ENCODE measurements around the gene AP2A2. TPM values are rescaled to one million over a fixed set of nuclear protein-coding genes. Genes with fewer than 3 reads are reported as not detected.

AP2A2 gene
- total RNA-seq, 4 donors from 2014 or later: 33.6 to 76.6 (median 46.4) TPM

GRCh38 chr11:1030556-1030955, 104.9 kb downstream of the AP2A2 start:
- intact Hi-C loops (cut with DNase I; ENCODE audit: low total_unique reads): no loop called here
- H3K4me3 ChIP-seq (ENCODE audit: low read depth, poor library complexity, severe bottlenecking): no peak overlapping the region
- DNase-seq (ENCODE audit: low spot score in 2 of 2): no peak
- TF ChIP-seq CTCF (IDR thresholded peaks at IDR 0.05) (no peak), POLR2A (IDR thresholded peaks at IDR 0.05) (no peak)
- WGBS, 2 donors: 65 to 77% methylated on average over 3 to 19 of the region's 20 CpGs

- TF ChIP-seq CTCF (IDR thresholded peaks at IDR 0.05) (no peak), POLR2A (IDR thresholded peaks at IDR 0.05) (no peak)
- intact Hi-C loops (cut with DNase I; ENCODE audit: low total_unique reads): no loop called here
- no peak for DNase-seq (ENCODE audit: low spot score in 2 of 2)
- WGBS, 2 donors: 75 to 77% methylated on average over 25 to 26 of the region's 30 CpGs
- H3K4me3 ChIP-seq (ENCODE audit: low read depth, poor library complexity, severe bottlenecking): no peak overlapping the region
Observed at GRCh38 chr11:1031121-1031899, 105.6 kb downstream of the AP2A2 start.

GRCh38 chr11:1032310-1032891, 106.7 kb downstream of the AP2A2 start:
- WGBS, 2 donors: 93% methylated on average over 12 of the region's 12 CpGs
- no peak overlapping the region for H3K4me3 ChIP-seq (ENCODE audit: low read depth, poor library complexity, severe bottlenecking)
- intact Hi-C loops (cut with DNase I; ENCODE audit: low total_unique reads): no loop called here
- TF ChIP-seq CTCF (IDR thresholded peaks at IDR 0.05) (no peak), POLR2A (IDR thresholded peaks at IDR 0.05) (no peak)
- DNase-seq (ENCODE audit: low spot score in 2 of 2): no peak

GRCh38 chr11:1033016-1033798, 107.5 kb downstream of the AP2A2 start:
- no peak for TF ChIP-seq POLR2A (IDR thresholded peaks at IDR 0.05)
- TF ChIP-seq CTCF (IDR thresholded peaks at IDR 0.05): no peak
- H3K4me3 ChIP-seq (ENCODE audit: low read depth, poor library complexity, severe bottlenecking): no peak overlapping the region
- intact Hi-C loops (cut with DNase I; ENCODE audit: low total_unique reads): no loop called here
- WGBS, 2 donors: 52 to 54% methylated on average over 32 to 38 of the region's 38 CpGs
- no peak for DNase-seq (ENCODE audit: low spot score in 2 of 2)

GRCh38 chr11:1034001-1034400, 108.3 kb downstream of the AP2A2 start:
- WGBS, 2 donors: 67 to 69% methylated on average over 8 of the region's 8 CpGs
- no peak overlapping the region for H3K4me3 ChIP-seq (ENCODE audit: low read depth, poor library complexity, severe bottlenecking)

More at GRCh38 chr11:1034001-1034400, 108.3 kb downstream of the AP2A2 start:
- intact Hi-C loops (cut with DNase I; ENCODE audit: low total_unique reads): no loop called here
- TF ChIP-seq CTCF (IDR thresholded peaks at IDR 0.05): no peak
- no peak for TF ChIP-seq POLR2A (IDR thresholded peaks at IDR 0.05)
- DNase-seq (ENCODE audit: low spot score in 2 of 2): no peak

All from lower leg skin (tissue), 4 donors.